GM19452 (cell line): ENCODE measurements around the gene CPA2.

ENCODE experiments used
- ATAC-seq: cut with Tn5 transposase; IDR thresholded peaks from one replicate; pipeline ENCODE4 v1.9.1; 2021; ENCODE audit not compliant: unreplicated experiment

The CPA2 gene

DNA sequence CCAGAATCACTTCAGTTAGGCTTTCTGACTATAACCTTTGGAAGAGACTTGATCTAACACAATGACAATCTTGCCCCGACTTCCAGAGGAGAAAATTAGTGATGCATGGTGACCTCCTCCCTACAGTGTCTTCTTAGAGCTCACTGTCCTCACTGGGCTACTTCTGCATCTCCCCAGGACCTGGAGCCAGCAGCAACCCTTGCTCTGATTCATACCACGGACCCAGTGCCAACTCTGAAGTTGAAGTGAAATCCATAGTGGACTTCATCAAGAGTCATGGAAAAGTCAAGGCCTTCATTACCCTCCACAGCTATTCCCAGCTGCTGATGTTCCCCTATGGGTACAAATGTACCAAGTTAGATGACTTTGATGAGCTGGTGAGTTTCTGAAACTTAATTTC lies 12.6 kb downstream of the CPA2 start:
- no peak for ATAC-seq

GRCh38 chr7:130279906-130280305 lies 13.2 kb downstream of the CPA2 start:
- ATAC-seq: no peak

GRCh38 chr7:130281260-130281659 lies 14.6 kb downstream of the CPA2 start:
- ATAC-seq: no peak

- no peak for ATAC-seq
Observed at GRCh38 chr7:130286881-130287280, 20.2 kb downstream of the CPA2 start.

DNA sequence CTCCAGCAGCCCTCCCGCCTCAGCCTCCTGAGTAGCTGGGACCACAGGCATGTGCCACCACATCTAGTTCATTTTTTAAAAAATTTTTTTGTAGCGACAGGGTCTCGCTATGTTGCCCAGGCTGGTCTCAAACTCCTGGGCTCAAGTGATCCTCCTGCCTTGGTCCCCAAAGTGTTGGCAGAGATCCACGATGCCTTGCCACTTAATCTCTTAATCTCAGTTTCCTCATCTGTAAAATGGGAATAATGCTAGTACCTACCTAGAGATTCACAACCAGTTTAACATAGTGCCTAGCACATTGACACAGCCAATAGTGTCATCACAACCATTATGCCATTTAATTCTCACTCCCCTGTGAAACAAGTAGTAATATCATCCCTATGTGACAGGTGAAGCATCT lies 21.5 kb downstream of the CPA2 start:
- ATAC-seq: no peak

DNA sequence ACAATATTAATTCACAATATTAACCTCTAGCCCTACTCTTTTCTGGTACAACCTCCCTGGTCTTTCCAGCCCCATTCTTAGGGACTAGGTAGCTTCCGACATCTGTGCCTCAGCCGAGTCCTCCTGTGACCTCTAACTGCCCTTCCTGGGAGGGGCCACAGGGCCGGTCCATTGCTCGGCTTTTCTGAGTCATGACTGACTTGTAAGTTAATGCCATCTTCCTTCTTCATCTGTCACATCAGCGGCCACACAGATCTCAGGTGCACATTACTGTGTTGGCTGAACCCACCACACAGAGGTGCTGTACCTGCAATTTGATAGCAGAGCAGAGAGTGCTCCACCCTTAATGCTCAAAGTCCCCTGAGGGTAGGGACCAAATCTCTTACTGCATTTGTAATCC lies 22.2 kb downstream of the CPA2 start:
- no peak for ATAC-seq

- no peak for ATAC-seq
Observed at GRCh38 chr7:130289478-130289877, 22.8 kb downstream of the CPA2 start.

DNA sequence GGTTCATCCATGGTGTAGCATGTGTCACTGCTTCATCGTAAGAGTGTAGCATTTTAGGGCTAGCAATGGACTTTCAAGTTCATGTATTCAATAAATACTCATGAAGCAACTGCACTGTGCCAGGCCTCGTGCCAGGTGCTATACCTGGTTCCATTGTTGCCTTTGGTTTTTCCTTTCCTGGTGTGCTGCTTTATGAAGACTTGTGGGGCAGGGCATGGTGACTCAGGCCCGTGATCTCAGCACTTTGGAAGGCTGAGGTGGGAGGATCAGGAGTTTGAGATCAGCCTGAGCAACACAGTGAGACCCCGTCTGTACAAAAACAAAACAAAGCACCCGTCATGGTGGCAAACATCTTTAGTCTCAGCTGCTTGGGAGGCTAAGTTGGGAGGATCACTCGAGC lies 24.1 kb downstream of the CPA2 start:
- no peak for ATAC-seq

DNA sequence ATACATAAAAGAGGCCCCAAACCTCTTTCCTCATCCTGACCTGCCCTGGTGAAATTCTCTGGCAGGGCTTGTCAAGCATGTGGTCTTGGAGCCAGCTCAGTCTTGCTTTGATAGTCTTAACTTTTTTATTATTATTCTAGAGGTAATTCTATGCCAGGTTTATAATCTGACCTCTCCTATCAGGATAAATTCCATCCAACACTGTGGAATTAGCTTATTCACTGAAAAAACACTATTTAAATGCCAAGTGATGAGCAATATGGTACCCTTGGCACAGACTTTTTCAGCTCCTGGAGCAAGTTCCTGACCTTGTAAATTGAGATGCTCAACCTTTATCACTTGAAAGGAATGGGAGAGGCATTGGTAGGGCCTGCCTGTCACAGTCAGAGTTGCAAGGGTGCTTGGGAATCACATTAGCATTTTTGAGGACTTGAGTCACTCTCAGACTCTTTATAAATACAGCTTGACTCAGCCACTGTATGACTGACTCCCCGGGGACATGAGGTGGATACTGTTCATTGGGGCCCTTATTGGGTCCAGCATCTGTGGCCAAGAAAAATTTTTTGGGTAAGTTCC lies 26.1 kb downstream of the CPA2 start, which contains the start of gene CPA4:
CPA4 (plus strand) TSS at position 480 of the 576 bp plus-strand sequence; CDS start at position 500, 20 bp downstream.
- ATAC-seq: no peak

DNA sequence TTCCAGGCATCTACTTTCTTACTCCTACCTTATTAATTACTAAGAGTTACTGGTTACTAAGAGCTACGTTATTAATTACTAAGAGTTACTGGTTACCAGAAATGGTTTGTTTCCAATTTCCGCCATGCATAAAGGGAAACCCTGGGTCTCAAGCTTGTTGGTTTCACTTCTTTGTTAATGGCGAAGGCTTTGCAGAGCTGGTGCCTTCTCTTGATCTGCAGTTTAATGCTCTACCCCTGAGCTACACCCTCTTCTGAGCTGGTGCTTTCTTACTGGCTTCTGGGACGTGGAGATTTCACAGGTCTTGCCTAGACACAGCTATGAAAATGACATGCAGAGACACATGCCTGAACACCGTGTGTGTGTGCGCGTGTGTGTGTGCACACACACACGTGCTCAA lies 26.9 kb downstream of the CPA2 start:
- ATAC-seq: no peak

GRCh38 chr7:130294314-130294713 lies 27.7 kb downstream of the CPA2 start:
- ATAC-seq: no peak

- ATAC-seq: no peak
Observed at GRCh38 chr7:130296221-130296951, 29.7 kb downstream of the CPA2 start.

- no peak for ATAC-seq
Observed at GRCh38 chr7:130297628-130298543, 31.2 kb downstream of the CPA2 start.

GRCh38 chr7:130298544-130299326 lies 32.1 kb downstream of the CPA2 start:
- no peak for ATAC-seq

- ATAC-seq: no peak
Observed at GRCh38 chr7:130299866-130300265, 33.2 kb downstream of the CPA2 start.

GRCh38 chr7:130301501-130302020 lies 34.9 kb downstream of the CPA2 start:
- ATAC-seq: no peak

GRCh38 chr7:130302649-130303048 lies 36.0 kb downstream of the CPA2 start:
- ATAC-seq: no peak

- ATAC-seq: no peak
Observed at GRCh38 chr7:130303127-130303526, 36.5 kb downstream of the CPA2 start.

DNA sequence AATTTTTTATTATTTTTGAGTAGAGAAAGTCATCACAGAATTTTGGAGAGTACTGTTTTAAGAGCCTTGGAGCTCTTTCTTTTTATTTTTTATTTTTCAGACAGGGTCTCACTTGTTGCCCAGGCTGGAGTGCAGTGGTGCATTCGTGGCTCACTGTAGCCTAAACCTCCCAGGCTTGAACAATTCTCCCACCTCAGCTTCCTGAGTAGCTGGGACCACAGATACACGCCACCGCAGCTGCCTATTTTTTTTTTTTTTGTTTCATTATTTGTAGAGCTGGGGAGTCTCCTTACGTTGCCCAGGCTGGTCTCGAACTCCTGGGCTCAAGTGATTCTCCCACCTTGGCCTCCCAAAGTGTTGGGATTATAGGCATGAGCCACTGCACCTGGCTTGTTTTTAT lies 36.9 kb downstream of the CPA2 start:
- no peak for ATAC-seq

- ATAC-seq: no peak
Observed at GRCh38 chr7:130303982-130304381, 37.3 kb downstream of the CPA2 start.

- ATAC-seq: no peak
Observed at GRCh38 chr7:130304878-130305277, 38.2 kb downstream of the CPA2 start.
